Gastroesophageal sphincter (tissue), 3 donors: ENCODE measurements around the gene CECR2.

Source experiments
- CTCF ChIP-seq, 4 experiments: fragments of 200-600 bp in 2 of 4; fragments of 450-650 bp in 2 of 4; sonication (generic) in 1 of 4; IDR thresholded peaks; one replicate each; pipeline ENCODE4 v1.5.1; 2017 to 2019; ENCODE audit warnings: antibody characterized with exemption in 4 of 4, mild to moderate bottlenecking in 2 of 4, moderate library complexity in 2 of 4
- EP300 ChIP-seq: sonication (generic); formaldehyde crosslinking; IDR thresholded peaks from one replicate; pipeline ENCODE4 v1.6.1; 2017; ENCODE audit warnings: antibody characterized with exemption, mild to moderate bottlenecking
- POLR2A ChIP-seq, 2 donors: fragments of 450-650 bp; IDR thresholded peaks; one replicate each; pipeline ENCODE4 v1.6.1; 2017; ENCODE audit warnings: antibody characterized with exemption in 2 of 2, mild to moderate bottlenecking in 2 of 2, moderate library complexity in 1 of 2

- TF ChIP-seq POLR2A (IDR thresholded peaks at IDR 0.05) (no peak), CTCF (IDR thresholded peaks at IDR 0.05) (no peak), EP300 (no peak)
Measured at GRCh38 chr22:17342361-17342760, 26.9 kb upstream of the CECR2 start.
